ENCODE measurements around the gene NUAK1.

- TF ChIP-seq OSR1 (CRISPR knock-in tag; IDR thresholded peaks at IDR 0.05) (no peak), BACH2 (CRISPR knock-in tag; IDR thresholded peaks at IDR 0.05; ENCODE audit: borderline replicate concordance) (no peak), ZFP3 (CRISPR knock-in tag; IDR thresholded peaks at IDR 0.05) (no peak), ZNF8 (CRISPR knock-in tag; IDR thresholded peaks at IDR 0.05) (no peak), POU6F1 (CRISPR knock-in tag; IDR thresholded peaks at IDR 0.05; ENCODE audit: borderline replicate concordance, low read depth) (no peak)
Observed at GRCh38 chr12:106133136-106134087, 5.3 kb downstream of the NUAK1 start.

Data from SK-N-SH treated with all-trans-retinoic acid at 6 μM for 48 hours (cell line).